Fibroblast of lung (primary cell): ENCODE results near the gene CTBP1.

Experiments
- EZH2 ChIP-seq: IDR thresholded peaks from 2 replicates; pipeline ENCODE4 v1.5.1; 2012; ENCODE audit warnings: low read length, control low read depth, mild to moderate bottlenecking; ENCODE audit errors: missing control alignments
- TF ChIP-seq, protein P1 (sequence below), 2 donors: IDR thresholded peaks in 1 of 2; conservative IDR thresholded peaks in 1 of 2; 1 replicate in 1 of 2; 2 replicates in 1 of 2; pipeline ENCODE4 v1.5.1; 2011 to 2012; ENCODE audit warnings: low read length in 2 of 2, control low read depth in 1 of 2, inconsistent platforms in 1 of 2, low read depth in 1 of 2, mild to moderate bottlenecking in 1 of 2

DNA sequence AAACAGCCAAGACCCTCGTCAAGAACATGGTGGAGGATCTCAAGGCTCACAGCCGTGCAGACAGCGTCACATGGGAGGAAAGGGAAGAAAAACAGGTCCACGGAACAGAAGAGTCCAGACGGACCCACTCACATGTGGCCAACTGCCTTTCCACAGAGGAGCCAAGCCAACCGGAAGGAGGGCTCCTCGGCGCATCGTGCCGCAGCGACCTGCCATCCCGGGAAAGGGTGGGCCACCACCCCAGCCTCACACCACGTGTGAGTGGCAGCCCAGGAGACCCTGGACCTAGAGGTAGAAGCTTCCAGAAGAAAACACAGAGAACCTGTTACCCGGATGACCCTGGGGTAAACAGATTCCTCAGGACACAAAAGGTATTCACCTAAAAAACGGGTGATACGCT, 28.4 kb downstream of the CTBP1 start:
- TF ChIP-seq, protein P1, sequence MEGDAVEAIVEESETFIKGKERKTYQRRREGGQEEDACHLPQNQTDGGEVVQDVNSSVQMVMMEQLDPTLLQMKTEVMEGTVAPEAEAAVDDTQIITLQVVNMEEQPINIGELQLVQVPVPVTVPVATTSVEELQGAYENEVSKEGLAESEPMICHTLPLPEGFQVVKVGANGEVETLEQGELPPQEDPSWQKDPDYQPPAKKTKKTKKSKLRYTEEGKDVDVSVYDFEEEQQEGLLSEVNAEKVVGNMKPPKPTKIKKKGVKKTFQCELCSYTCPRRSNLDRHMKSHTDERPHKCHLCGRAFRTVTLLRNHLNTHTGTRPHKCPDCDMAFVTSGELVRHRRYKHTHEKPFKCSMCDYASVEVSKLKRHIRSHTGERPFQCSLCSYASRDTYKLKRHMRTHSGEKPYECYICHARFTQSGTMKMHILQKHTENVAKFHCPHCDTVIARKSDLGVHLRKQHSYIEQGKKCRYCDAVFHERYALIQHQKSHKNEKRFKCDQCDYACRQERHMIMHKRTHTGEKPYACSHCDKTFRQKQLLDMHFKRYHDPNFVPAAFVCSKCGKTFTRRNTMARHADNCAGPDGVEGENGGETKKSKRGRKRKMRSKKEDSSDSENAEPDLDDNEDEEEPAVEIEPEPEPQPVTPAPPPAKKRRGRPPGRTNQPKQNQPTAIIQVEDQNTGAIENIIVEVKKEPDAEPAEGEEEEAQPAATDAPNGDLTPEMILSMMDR (conservative IDR thresholded peaks at IDR 0.05 in 1 of 2, IDR thresholded peaks at IDR 0.05 in 1 of 2; ENCODE audit: low read depth in 1 of 2, low read length in 2 of 2) = no peak
- TF ChIP-seq EZH2 = no peak
